ENCODE measurements around the gene ZNF366.

ZNF366 gene

GRCh38 chr5:72441094-72441723, 66.0 kb downstream of the ZNF366 start:
- no peak for DNase-seq (ENCODE audit: low read depth in 2 of 2)

GRCh38 chr5:72440207-72440638, 67.0 kb downstream of the ZNF366 start:
- no peak for DNase-seq (ENCODE audit: low read depth in 2 of 2)

GRCh38 chr5:72439192-72439591, 68.0 kb downstream of the ZNF366 start:
- no peak for DNase-seq (ENCODE audit: low read depth in 2 of 2)

- no peak for DNase-seq (ENCODE audit: low read depth in 2 of 2)
Measured at GRCh38 chr5:72438141-72438540, 69.1 kb downstream of the ZNF366 start.

- no peak for DNase-seq (ENCODE audit: low read depth in 2 of 2)
Measured at GRCh38 chr5:72436796-72437471, 70.3 kb downstream of the ZNF366 start.

DNA sequence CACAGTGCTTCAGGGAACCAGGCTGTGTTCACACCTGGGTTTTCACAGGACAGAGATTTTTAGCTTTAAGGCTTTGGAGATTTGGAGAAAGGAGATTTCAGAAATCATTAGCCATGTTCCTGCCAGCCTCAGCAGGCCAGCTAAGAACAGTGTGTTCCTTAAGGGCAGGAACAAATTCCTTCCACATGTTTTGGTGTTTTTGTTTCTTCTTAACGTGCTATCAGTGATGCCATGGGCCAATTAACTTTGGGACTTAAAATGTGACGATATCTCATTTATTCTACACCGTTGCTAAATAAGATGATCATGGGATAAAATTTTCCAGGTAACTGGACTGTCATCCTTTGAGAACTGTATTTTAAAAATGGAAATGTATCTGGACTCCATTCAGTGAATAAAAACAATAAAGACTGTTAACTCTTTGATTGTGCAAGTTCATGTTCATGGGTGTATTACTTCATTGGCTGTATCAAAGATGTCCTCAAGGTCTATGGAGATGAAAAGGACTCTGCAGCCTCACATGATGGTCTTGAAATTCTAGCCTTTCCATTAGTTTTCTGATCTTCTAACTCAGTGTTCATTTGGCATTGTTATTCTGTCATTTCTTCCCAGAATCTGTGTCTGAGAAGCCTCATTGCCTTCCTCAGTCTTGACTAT, 72.3 kb downstream of the ZNF366 start:
- DNase-seq (ENCODE audit: low read depth in 2 of 2), result no peak

- DNase-seq (ENCODE audit: low read depth in 2 of 2), result no peak
Measured at GRCh38 chr5:72434056-72434780, 73.0 kb downstream of the ZNF366 start.

GRCh38 chr5:72433522-72433921, 73.7 kb downstream of the ZNF366 start:
- DNase-seq (ENCODE audit: low read depth in 2 of 2), result no peak

DNA sequence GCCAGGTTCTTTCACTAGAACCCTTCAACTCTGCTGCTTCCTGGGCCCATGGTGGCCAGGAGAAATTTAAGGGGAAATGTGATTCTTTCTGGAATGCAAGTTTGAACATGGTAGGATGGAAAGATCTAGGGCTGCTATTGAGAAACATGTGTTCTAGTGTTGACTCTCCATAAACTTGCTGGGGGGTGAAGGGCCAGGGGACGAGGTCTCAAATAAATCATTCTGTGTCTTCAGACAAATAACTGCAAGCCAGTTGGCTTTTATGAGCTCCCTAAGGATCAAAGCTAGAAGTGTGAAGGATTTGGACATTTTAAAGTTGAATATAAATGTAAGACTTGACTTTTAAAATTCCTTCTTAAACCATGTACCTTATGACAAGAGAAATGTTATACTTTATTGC, 78.5 kb downstream of the ZNF366 start:
- DNase-seq (ENCODE audit: low read depth in 2 of 2), result no peak

DNA sequence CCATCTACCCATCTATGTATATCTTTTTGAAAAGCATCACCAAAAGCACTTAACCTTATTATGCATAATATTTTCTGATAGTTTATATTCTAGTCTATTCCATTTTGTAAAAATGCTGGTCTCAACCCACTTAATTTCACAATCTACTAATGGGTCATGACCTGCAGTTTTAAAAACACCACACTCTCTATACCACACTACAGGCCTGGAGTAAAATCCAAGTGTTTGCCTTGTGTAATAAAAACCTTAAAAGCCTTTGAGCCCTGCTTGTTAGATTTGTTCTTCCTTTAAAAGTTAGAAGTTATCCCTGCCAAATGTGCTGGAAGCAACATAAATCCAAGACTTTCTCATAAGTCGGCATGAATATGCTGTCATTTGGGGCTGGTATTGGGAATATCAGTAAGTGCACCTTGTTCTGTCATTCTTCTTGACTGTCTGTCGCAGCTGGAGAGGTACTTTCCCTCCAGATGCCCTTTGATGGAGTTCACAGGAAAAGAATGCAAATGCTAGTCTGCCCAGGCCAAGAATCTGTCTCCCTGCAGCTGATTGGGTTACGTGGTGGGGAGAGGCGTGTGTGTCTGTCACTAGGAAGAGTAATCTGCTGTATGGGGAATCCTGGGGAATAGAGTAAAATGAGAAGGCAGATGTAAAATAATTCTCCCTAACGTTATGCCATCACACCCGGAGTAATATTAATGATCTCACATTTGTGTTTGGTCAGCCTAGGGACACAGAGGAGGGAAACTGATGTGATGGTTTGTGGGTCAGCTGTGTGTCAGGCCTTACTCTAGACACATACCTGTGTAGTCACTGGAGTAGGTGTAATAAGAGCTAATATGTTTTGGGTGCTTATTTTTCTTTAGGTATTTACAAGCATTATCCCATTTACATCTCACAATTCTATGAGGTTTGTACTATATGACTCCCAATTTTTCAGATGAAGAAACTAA, 79.4 kb downstream of the ZNF366 start:
- no peak for DNase-seq (ENCODE audit: low read depth in 2 of 2)

DNA sequence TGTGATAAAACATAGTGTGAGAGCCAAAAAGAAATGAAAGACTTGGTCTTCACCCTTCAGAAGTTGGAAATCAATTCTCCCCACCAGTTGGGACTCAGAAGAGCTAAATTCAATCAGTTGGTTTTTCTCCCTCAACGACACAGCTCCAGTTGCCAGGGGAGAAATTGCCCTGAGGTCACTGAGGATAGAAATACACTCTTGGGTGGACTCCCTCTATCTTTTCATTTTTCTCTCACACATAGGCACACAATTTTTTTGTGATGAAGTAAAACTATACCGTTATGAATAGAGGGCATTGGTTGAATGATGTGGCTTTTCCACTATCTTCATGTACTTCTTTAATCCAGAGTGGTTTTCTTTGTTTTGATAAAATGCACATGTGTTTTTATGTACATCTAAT, 80.2 kb downstream of the ZNF366 start:
- no peak for DNase-seq (ENCODE audit: low read depth in 2 of 2)

DNA sequence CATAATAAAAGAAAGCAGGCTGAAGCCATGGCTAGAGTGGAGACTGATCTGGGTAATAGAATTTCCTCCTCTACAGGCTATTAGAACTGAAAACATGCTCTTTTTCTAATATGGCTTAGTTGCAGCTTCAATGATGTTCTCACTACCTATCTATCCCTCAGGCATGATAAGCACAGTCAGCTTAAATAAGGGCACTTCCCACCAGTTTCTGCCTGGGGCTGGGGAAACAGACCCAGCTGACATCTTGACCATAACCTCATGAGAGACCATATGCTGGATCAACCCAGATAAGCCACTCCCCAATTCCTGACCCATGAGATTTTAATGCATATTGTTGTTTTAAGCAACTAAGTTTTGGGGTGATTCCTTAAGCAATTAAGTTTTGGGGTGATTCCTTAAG, 81.2 kb downstream of the ZNF366 start:
- DNase-seq (ENCODE audit: low read depth in 2 of 2), result no peak

DNA sequence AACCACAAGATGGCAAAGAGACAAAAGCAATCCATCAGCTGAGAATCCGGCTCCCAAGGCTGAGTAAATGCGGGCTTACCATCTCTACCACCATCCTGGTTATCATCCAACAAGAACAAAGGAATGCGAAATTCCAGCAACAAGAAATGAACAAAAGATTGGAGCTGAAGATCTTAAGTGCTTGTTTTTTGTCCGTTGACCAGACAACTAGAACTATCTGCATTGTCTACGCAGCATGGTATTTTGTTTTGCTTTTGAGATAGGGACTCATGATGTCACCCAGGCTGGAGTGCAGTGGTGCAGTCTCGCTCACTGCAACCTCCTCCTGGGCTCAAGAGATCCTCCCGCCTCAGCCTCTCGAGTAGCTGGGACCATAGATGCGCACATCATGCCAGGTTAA, 88.9 kb downstream of the ZNF366 start:
- DNase-seq (ENCODE audit: low read depth in 2 of 2), result no peak

DNA sequence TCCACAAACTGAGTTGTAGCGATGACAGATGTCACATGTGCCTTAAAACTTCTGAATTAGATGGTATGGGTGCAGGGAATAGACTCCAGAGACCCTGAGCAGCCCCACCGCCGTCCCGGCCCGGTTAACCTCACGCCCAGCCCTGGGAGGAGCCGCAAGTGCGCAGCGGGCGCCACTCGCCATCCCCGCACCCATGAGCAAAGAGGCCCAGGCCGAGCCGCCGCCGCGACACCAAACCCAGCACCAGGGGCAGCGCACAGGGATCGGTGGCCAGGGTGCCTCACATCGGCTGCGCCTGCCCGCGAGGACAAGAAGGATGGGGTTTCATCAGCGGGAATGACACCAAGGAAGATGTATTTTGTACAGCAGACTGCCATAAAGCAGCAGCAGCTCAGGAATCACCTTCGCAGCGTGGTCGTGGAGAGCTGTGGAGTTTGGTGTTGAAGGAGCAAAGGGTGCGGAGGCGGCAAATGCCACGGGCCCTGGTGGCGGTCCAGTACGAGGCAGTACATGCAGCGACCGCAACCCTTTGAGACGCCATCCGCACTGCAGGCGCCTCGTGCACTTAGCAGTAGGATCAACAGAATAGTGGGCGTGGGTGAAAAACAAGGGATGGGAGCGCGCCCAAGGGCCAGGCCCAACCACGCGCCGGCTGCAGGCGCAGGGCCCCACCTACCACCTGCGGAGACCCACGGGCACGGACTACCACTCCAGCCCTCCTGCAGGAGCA, 89.7 kb downstream of the ZNF366 start:
- DNase-seq (ENCODE audit: low read depth in 2 of 2), result no peak

DNA sequence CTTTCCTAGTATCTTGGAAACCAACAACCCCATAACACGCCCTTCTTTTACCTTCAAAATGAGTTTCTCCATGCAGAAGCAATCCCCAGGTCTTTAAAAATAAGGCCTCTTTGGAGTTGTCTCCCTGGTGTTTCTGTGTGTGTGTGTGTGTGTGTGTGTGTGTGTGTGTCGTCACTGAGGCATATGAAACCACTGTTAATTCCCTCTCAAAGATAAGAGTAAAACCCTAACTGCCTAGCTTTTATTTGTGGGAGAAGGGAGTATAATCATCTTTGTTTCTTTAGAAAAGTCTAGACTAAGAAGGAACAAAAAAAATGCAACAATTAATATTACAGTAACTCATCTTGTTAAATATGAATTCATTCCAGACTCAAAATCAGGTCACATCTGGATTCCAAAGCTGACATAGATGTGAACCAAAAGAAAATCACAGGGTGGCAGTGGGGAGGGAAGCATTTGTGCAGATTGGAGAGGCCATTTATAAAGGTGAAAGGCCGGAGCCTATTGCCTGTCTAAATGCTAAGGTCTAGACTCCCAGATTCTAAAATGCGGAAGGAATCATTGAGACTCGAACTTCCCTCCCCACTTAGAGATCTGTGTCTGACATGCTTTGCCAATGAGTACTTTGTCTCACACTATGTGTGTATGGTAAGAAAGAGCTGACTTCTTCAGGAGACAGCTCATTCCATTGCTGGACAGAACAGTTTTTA, 91.4 kb downstream of the ZNF366 start:
- no peak for DNase-seq (ENCODE audit: low read depth in 2 of 2)

- DNase-seq (ENCODE audit: low read depth in 2 of 2), result no peak
Measured at GRCh38 chr5:72412283-72413055, 94.7 kb downstream of the ZNF366 start.

DNA sequence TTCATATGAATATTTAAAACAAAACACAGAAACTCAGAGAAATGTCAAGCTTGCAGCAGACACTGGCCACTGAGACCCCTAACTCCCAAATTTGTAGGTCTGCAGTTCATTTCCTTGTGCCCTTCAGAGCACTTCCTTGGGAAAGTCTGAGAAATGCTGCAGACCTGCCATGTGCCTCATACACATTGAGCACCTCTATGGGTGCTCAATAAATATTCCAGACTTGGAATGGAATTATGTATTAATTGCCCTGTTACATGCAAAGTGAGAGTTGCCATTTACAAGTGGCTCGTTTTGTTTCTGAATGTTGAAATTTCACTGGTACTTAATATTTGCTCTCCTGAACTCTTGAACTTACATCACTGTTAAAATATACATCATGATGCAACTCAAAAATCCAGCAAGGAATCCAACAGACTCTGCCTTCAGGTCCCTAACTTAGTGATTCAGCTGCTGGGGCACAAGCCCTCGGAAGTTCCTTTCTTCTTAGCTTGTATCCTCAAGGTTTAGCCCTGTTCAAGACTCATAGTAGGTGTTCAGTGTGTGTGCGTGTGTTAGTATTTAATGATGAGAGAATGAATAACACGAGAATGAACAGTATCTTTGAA, 96.4 kb downstream of the ZNF366 start:
- DNase-seq (ENCODE audit: low read depth in 2 of 2), result no peak

GRCh38 chr5:72408603-72409002, 98.6 kb downstream of the ZNF366 start:
- no peak for DNase-seq (ENCODE audit: low read depth in 2 of 2)

DNA sequence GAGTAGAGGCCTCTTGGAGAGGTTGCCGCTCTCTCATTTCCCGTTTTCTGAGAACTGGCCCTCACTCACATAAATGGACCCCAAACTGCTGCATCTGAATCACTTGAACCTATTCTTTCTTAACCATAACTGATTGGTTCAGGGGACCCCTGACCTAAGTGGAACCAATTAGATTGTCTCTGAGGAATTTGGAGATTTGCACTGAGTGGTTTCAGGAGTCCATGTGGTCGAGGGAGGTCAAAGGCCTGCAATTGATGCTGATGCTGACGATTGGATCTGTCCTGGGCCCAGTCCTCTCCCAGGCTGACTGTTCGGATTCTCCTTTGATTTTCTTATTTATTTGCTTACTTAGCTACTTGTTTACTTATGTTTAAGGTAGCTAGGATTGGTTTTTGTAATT, 99.1 kb downstream of the ZNF366 start:
- no peak for DNase-seq (ENCODE audit: low read depth in 2 of 2)
